ENCODE measurements around the gene IPO7. TPM values are rescaled to one million over a fixed set of nuclear protein-coding genes. Genes with fewer than 3 reads are reported as not detected.
"Not testable (repeated sequence)": the region's sequence is repeated elsewhere in the genome, so short reads cannot be mapped to it uniquely, and the experiment has no call there.

Gene IPO7
- total RNA-seq, 2 experiments from 2014 or later: 110 to 111 TPM

DNA sequence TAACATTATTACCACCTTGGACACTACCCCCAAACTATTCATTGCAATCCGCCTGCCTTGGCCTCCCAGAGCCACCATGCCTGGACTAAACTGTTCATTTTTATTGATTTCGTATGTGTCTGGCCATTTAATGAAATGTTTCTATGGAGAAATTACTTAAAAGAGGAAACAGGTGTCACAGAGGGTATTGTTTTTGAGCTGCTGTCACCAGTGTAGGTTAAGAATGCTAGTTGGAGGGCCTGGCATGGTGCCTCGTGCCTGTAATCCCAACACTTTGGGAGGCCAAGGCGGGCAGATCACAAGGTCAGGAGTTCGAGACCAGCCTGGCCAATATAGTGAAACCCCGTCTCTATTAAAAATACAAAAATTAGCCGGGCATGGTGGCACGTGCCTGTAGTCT, 17.4 kb downstream of the IPO7 start:
- H3K27ac Mint-ChIP-seq: not testable (repeated sequence)
- peaks cover 25% of the 10 kb centered on the region for H3K4me1 Mint-ChIP-seq (ENCODE audit: low read depth)

GRCh38 chr11:9428706-9429105, 44.3 kb downstream of the IPO7 start:
- Mint-ChIP-seq H3K4me1 (ENCODE audit: low read depth) (no peaks in the 10 kb centered on the region), H3K9me3 (ENCODE audit: insufficient read depth) (no peaks in the 10 kb centered on the region), H3K27ac (no peak overlapping the region), H3K4me3 (no peak overlapping the region), H3K27me3 (ENCODE audit: low read depth) (no peaks in the 10 kb centered on the region), H3K36me3 (ENCODE audit: low read depth) (peaks cover 53% of the 10 kb centered on the region)
- ChIA-PET CTCF (interaction anchor here (2.1 kb wide), 1 partner anchor 77 kb away, joined by 5 read pairs; no protein-coding TSS in a partner anchor), POLR2A (no interaction called here)
- ATAC-seq: no peak
- no peak for DNase-seq

More for the DNA sequence above, 17.4 kb downstream of the IPO7 start:
- H3K27me3 Mint-ChIP-seq (ENCODE audit: low read depth); H3K4me3 Mint-ChIP-seq; ATAC-seq; H3K9me3 Mint-ChIP-seq (ENCODE audit: insufficient read depth); DNase-seq: not testable (repeated sequence)
- peaks cover 32% of the 10 kb centered on the region for H3K36me3 Mint-ChIP-seq (ENCODE audit: low read depth)
- CTCF ChIA-PET: interaction anchor here (1.0 to 1.4 kb wide), 2 partner anchors 17 to 105 kb away, joined by 4 to 5 read pairs; partner anchors contain the start of gene IPO7
- POLR2A ChIA-PET: interaction anchor here (0.8 kb wide), 1 partner anchor 59 kb away, joined by 3 read pairs; the partner anchor contains the start of gene ZNF143

DNA sequence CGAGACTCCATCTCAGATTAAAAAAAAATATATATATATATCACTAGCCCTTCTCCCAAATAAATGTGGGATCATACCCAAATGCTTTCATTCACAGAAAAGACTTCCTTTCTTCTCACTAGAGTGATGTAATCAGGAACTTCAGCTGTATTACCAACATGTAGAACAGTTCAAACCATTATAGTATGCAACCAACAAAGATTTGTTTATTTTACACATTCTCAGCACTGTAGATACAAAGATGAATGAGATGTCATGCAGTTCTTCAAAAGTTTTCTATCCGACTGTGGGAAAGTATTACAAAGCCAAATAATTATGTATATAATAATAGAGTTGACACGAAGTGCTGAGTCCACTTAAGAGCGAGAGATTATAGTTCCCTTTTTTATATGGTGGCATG, 54.2 kb downstream of the IPO7 start:
- DNase-seq (no peak), ATAC-seq (no peak)
- Mint-ChIP-seq H3K27me3 (ENCODE audit: low read depth) (no peaks in the 10 kb centered on the region), H3K27ac (no peak overlapping the region), H3K4me3 (no peak overlapping the region), H3K4me1 (ENCODE audit: low read depth) (no peaks in the 10 kb centered on the region), H3K9me3 (ENCODE audit: insufficient read depth) (no peaks in the 10 kb centered on the region), H3K36me3 (ENCODE audit: low read depth) (peaks cover 69% of the 10 kb centered on the region)
- CTCF ChIA-PET: interaction anchor here (2.0 kb wide), 1 partner anchor 68 kb away, joined by 5 read pairs; no protein-coding TSS in a partner anchor
- POLR2A ChIA-PET: no interaction called here

- CTCF ChIA-PET: no interaction called here
These were observed 61.8 kb downstream of the IPO7 start for GRCh38 chr11:9446230-9446629.

DNA sequence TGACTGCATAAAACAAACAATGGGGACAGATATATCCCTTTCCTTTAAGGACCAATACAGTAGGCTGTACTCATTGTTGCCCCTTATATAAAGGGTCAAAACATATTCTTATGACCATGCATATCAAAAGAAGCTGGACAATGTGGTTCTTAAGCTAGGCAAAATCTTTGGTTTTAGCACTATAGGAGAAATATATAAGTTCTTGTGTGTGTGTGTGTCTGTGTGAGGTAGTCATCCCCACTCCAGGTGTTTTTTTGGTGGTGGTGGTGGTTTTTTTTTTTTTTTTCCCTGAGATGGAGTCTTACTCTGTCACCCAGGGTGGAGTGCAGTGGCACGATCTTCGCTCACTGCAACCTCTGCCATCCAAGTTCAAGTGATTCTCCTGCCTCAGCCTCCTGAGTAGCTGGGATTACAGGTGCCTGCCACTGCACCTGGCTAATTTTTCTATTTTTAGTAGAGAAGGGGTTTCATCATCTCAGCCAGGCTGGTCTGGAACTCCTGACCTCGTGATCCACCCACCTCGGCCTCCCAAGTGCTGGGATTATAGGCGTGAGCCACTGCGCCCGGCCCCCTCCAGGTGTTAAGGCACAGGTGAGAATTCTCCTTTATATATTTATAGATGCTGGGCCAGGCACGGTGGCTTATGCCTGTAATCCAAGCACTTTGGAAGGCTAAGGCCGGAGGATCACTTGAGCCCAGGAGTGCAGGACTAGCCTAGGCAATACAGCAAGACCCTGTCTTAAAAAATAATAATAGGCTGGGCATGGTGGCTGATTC, 64.3 kb downstream of the IPO7 start:
- no peak overlapping the region for H3K4me3 Mint-ChIP-seq
- H3K4me1 Mint-ChIP-seq (ENCODE audit: low read depth): peaks cover 11% of the 10 kb centered on the region
- peaks cover 38% of the 10 kb centered on the region for H3K36me3 Mint-ChIP-seq (ENCODE audit: low read depth)
- ATAC-seq: no peak
- ChIA-PET CTCF (interaction anchor here (0.9 kb wide), 1 partner anchor 72 kb away, joined by 3 read pairs; no protein-coding TSS in a partner anchor), POLR2A (interaction anchor here (1.5 kb wide), 1 partner anchor 12 kb away, joined by 5 read pairs; the partner anchor contains the start of gene ZNF143)
- H3K9me3 Mint-ChIP-seq (ENCODE audit: insufficient read depth): no peaks in the 10 kb centered on the region
- no peaks in the 10 kb centered on the region for H3K27me3 Mint-ChIP-seq (ENCODE audit: low read depth)
- DNase-seq: no peak
- H3K27ac Mint-ChIP-seq: no peak overlapping the region

More at GRCh38 chr11:9446230-9446629, 61.8 kb downstream of the IPO7 start:
- H3K4me3 Mint-ChIP-seq: no peak overlapping the region
- POLR2A ChIA-PET: no interaction called here
- peaks cover 52% of the 10 kb centered on the region for H3K36me3 Mint-ChIP-seq (ENCODE audit: low read depth)
- peak overlapping the region; percentile 37 for H3K27ac Mint-ChIP-seq
- H3K9me3 Mint-ChIP-seq (ENCODE audit: insufficient read depth): no peaks in the 10 kb centered on the region
- DNase-seq (no peak), ATAC-seq (no peak)
- H3K27me3 Mint-ChIP-seq (ENCODE audit: low read depth): no peaks in the 10 kb centered on the region
- H3K4me1 Mint-ChIP-seq (ENCODE audit: low read depth): peaks cover 11% of the 10 kb centered on the region

- ATAC-seq; DNase-seq; H3K9me3 Mint-ChIP-seq (ENCODE audit: insufficient read depth); CTCF ChIA-PET; H3K4me3 Mint-ChIP-seq; POLR2A ChIA-PET; H3K27ac Mint-ChIP-seq; H3K27me3 Mint-ChIP-seq (ENCODE audit: low read depth); H3K4me1 Mint-ChIP-seq (ENCODE audit: low read depth): not testable (repeated sequence)
- peaks cover 23% of the 10 kb centered on the region for H3K36me3 Mint-ChIP-seq (ENCODE audit: low read depth)
These were observed 67.6 kb downstream of the IPO7 start for GRCh38 chr11:9452023-9452422.

DNA sequence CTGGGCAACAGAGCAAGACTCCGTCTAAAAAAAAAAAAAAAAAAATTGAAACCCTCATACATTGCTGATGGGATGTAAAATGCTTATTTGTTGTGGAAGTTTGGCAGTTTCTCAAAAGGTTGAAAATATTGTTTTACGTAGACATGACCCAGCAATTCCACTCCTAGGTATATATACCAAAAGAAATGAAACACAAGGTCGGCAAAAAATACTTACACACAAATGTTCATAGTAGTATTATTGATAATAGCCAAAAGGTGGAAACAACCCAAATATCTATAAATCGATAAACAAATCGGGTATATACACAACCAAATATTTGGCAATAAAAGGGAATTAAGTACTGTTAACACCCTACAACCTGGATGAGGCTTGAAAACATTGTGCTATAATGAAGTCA, 71.3 kb downstream of the IPO7 start:
- DNase-seq (no peak), ATAC-seq (no peak)
- ChIA-PET CTCF (no interaction called here), POLR2A (no interaction called here)
- Mint-ChIP-seq H3K4me3 (no peak overlapping the region), H3K9me3 (ENCODE audit: insufficient read depth) (no peaks in the 10 kb centered on the region), H3K27me3 (ENCODE audit: low read depth) (no peaks in the 10 kb centered on the region), H3K27ac (no peak overlapping the region), H3K36me3 (ENCODE audit: low read depth) (peaks cover 14% of the 10 kb centered on the region), H3K4me1 (ENCODE audit: low read depth) (peaks cover 2% of the 10 kb centered on the region)

- CTCF ChIA-PET: interaction anchor here (0.7 to 2.4 kb wide), 12 partner anchors 19 to 658 kb away, joined by 3 to 11 read pairs (median 4); partner anchors contain the start of gene IPO7
- no peak for ATAC-seq
These were observed 75.3 kb downstream of the IPO7 start for GRCh38 chr11:9459667-9460321.

DNA sequence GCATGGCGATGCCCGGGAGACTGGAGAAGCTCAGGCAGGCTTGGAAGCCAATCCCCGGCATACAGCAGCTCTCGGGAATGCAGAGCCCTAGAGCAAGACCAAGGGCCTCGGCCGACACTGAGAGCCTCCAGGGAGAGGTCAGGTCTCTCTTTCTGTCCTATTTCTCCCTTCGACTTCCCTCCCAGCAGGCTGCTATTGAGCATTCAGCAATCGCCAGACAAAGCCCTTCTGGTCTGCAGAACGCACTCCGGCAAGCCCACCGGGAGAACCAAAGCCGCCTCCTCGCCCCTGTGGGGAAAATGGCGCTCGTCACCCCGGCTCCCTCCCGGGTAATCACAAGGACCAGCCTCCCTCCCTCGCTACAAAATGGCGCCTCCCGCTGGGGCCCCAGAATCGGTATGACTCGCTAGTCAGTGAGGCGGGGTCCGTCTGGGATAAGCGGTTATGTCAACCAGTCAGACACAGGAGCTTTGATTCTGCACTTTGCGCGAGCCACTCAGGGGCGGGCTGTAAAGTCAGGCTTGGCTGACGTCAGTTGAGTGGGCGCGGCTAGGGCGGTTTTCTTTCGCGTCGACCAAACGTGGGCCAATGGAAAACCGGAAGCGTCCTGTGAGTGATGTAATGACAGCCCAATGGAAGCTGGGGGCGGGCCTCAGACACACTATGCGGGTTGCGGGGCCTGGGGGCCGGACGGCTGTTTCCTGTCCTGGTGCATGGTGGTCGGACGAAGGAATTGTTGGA, 76.0 kb downstream of the IPO7 start, which contains the start of gene ZNF143:
TSS of gene ZNF143 (plus strand) at position 691 of the 741 bp plus-strand sequence. CDS start 10,297 bp downstream, outside the sequence.
- peaks cover 23% of the 10 kb centered on the region for H3K4me1 Mint-ChIP-seq (ENCODE audit: low read depth)
- peak; percentile 91 for ATAC-seq

More at GRCh38 chr11:9459667-9460321, 75.3 kb downstream of the IPO7 start:
- Mint-ChIP-seq H3K4me3 (peak overlapping the region; percentile 92), H3K4me1 (ENCODE audit: low read depth) (peaks cover 23% of the 10 kb centered on the region), H3K9me3 (ENCODE audit: insufficient read depth) (no peaks in the 10 kb centered on the region), H3K36me3 (ENCODE audit: low read depth) (peaks cover 17% of the 10 kb centered on the region), H3K27me3 (ENCODE audit: low read depth) (no peaks in the 10 kb centered on the region), H3K27ac (peak overlapping the region; percentile 96)
- POLR2A ChIA-PET: interaction anchor here (0.8 to 2.7 kb wide), 24 partner anchors 11 to 310 kb away, joined by 3 to 35 read pairs (median 4); partner anchors contain the start of genes IPO7, TMEM41B and WEE1
- DNase-seq: peak; percentile 55

GRCh38 chr11:9461063-9461759, 76.8 kb downstream of the IPO7 start:
- CTCF ChIA-PET: interaction anchor here (0.8 to 2.2 kb wide), 12 partner anchors 45 to 502 kb away, joined by 3 to 13 read pairs (median 4); partner anchors contain the start of gene IPO7
- H3K27me3 Mint-ChIP-seq (ENCODE audit: low read depth): no peaks in the 10 kb centered on the region
- POLR2A ChIA-PET: interaction anchor here (0.6 to 2.7 kb wide), 40 partner anchors 8 to 1348 kb away, joined by 3 to 35 read pairs (median 4); partner anchors contain the start of genes EIF4G2, IPO7, RPL27A and TMEM41B
- peak overlapping the region; percentile 92 for H3K4me3 Mint-ChIP-seq
- no peaks in the 10 kb centered on the region for H3K9me3 Mint-ChIP-seq (ENCODE audit: insufficient read depth)
- H3K4me1 Mint-ChIP-seq (ENCODE audit: low read depth): peaks cover 23% of the 10 kb centered on the region
- DNase-seq: peak; percentile 88
- peak overlapping the region; percentile 96 for H3K27ac Mint-ChIP-seq
- ATAC-seq: peak; percentile 67
- peaks cover 17% of the 10 kb centered on the region for H3K36me3 Mint-ChIP-seq (ENCODE audit: low read depth)

More for the DNA sequence above, 76.0 kb downstream of the IPO7 start, which contains the start of gene ZNF143:
- H3K4me3 Mint-ChIP-seq: peak within 1 kb of the TSS; percentile 92
- POLR2A ChIA-PET: interaction anchor here (0.6 to 2.7 kb wide), 42 partner anchors 9 to 778 kb away, joined by 3 to 35 read pairs (median 4); partner anchors contain the start of genes IPO7, RPL27A, TMEM41B and TRIM66
- H3K27me3 Mint-ChIP-seq (ENCODE audit: low read depth): no peaks in the 10 kb centered on the region
- H3K9me3 Mint-ChIP-seq (ENCODE audit: insufficient read depth): no peaks in the 10 kb centered on the region
- peak within 1 kb of the TSS; percentile 96 for H3K27ac Mint-ChIP-seq
- CTCF ChIA-PET: interaction anchor here (0.8 to 2.4 kb wide), 14 partner anchors 20 to 501 kb away, joined by 3 to 13 read pairs (median 4); partner anchors contain the start of gene IPO7
- peak; percentile 100 for DNase-seq
- peaks cover 17% of the 10 kb centered on the region for H3K36me3 Mint-ChIP-seq (ENCODE audit: low read depth)
